ENCODE data around the gene TULP4. TPM values are rescaled to one million over a fixed set of nuclear protein-coding genes. Genes with fewer than 3 reads are reported as not detected.

The TULP4 gene
- polyA plus RNA-seq, 1 donor (not counting 4 experiments of a cell fraction or from before 2014, with no cell fraction given) = 13.1 TPM

GRCh38 chr6:158552796-158553138 lies 240.5 kb downstream of the TULP4 start:
- Histone ChIP-seq H3K9me1 (ENCODE audit: control insufficient read depth, extremely low read depth, insufficient read depth, low read length) (no peaks in the 10 kb centered on the region), H3K27ac (ENCODE audit: control insufficient read depth, insufficient read depth, low read length) (no peak overlapping the region), H3K27me3 (ENCODE audit: control insufficient read depth, extremely low read depth, insufficient read depth, low read length) (no peaks in the 10 kb centered on the region), H3K9ac (ENCODE audit: control insufficient read depth, extremely low read depth, insufficient read depth, low read length) (no peak overlapping the region), H3K4me2 (ENCODE audit: control insufficient read depth, extremely low read depth, insufficient read depth, low read depth, low read length) (no peak overlapping the region), H4K20me1 (ENCODE audit: control insufficient read depth, extremely low read depth, insufficient read depth, low read length) (no peaks in the 10 kb centered on the region), H3K9me3 (ENCODE audit: control insufficient read depth, low read depth, low read length) (no peaks in the 10 kb centered on the region), H2AFZ (ENCODE audit: control insufficient read depth, low read length) (no peak overlapping the region), H3K36me3 (ENCODE audit: control insufficient read depth in 2 of 2, extremely low read depth in 1 of 2, insufficient read depth in 2 of 2, low read length in 2 of 2) (no peaks in the 10 kb centered on the region), H3K4me1 (ENCODE audit: control insufficient read depth, extremely low read depth, insufficient read depth, low read length) (no peaks in the 10 kb centered on the region), H3K79me2 (ENCODE audit: control insufficient read depth, insufficient read depth, low read length) (no peaks in the 10 kb centered on the region), H3K4me3 (ENCODE audit: control insufficient read depth in 2 of 3, extremely low read depth in 1 of 3, insufficient read depth in 2 of 3, low read depth in 1 of 3, low read length in 3 of 3) (no peak overlapping the region)
- DNase-seq (ENCODE audit: low read depth, low spot score) (no peak), FAIRE-seq (no peak)
- dilution Hi-C loops (cut with MboI; ENCODE audit: extremely low pct_ligation_motif_present, low sequenced_read_pairs) = no loop called here
- TF ChIP-seq EZH2 (IDR thresholded peaks at IDR 0.05; ENCODE audit: low read length) (no peak), CTCF (optimal IDR thresholded peaks at IDR 0.05 in 1 of 3, IDR thresholded peaks at IDR 0.05 in 1 of 3, conservative IDR thresholded peaks at IDR 0.05 in 1 of 3; ENCODE audit: extremely low read depth in 1 of 3, insufficient read depth in 2 of 3, low read length in 3 of 3) (no peak)

GRCh38 chr6:158554611-158555361 lies 242.5 kb downstream of the TULP4 start:
- no peaks in the 10 kb centered on the region for H3K9me3 ChIP-seq (ENCODE audit: control insufficient read depth, low read depth, low read length)
- dilution Hi-C loops (cut with MboI; ENCODE audit: extremely low pct_ligation_motif_present, low sequenced_read_pairs) = no loop called here

More at GRCh38 chr6:158554611-158555361, 242.5 kb downstream of the TULP4 start:
- DNase-seq (ENCODE audit: low read depth, low spot score) (no peak), FAIRE-seq (no peak)
- H3K79me2 ChIP-seq (ENCODE audit: control insufficient read depth, insufficient read depth, low read length) = no peaks in the 10 kb centered on the region
- H3K4me2 ChIP-seq (ENCODE audit: control insufficient read depth, extremely low read depth, insufficient read depth, low read depth, low read length) = no peak overlapping the region
- no peaks in the 10 kb centered on the region for H4K20me1 ChIP-seq (ENCODE audit: control insufficient read depth, extremely low read depth, insufficient read depth, low read length)
- no peak overlapping the region for H2AFZ ChIP-seq (ENCODE audit: control insufficient read depth, low read length)
- no peaks in the 10 kb centered on the region for H3K36me3 ChIP-seq (ENCODE audit: control insufficient read depth in 2 of 2, extremely low read depth in 1 of 2, insufficient read depth in 2 of 2, low read length in 2 of 2)
- H3K4me3 ChIP-seq (ENCODE audit: control insufficient read depth in 2 of 3, extremely low read depth in 1 of 3, insufficient read depth in 2 of 3, low read depth in 1 of 3, low read length in 3 of 3) = no peak overlapping the region
- H3K27ac ChIP-seq (ENCODE audit: control insufficient read depth, insufficient read depth, low read length) = no peak overlapping the region
- H3K9me1 ChIP-seq (ENCODE audit: control insufficient read depth, extremely low read depth, insufficient read depth, low read length) = no peaks in the 10 kb centered on the region
- no peak overlapping the region for H3K9ac ChIP-seq (ENCODE audit: control insufficient read depth, extremely low read depth, insufficient read depth, low read length)
- TF ChIP-seq CTCF (optimal IDR thresholded peaks at IDR 0.05 in 1 of 3, IDR thresholded peaks at IDR 0.05 in 1 of 3, conservative IDR thresholded peaks at IDR 0.05 in 1 of 3; ENCODE audit: extremely low read depth in 1 of 3, insufficient read depth in 2 of 3, low read length in 3 of 3) (no peak), EZH2 (IDR thresholded peaks at IDR 0.05; ENCODE audit: low read length) (no peak)
- H3K4me1 ChIP-seq (ENCODE audit: control insufficient read depth, extremely low read depth, insufficient read depth, low read length) = peaks cover 5% of the 10 kb centered on the region
- no peaks in the 10 kb centered on the region for H3K27me3 ChIP-seq (ENCODE audit: control insufficient read depth, extremely low read depth, insufficient read depth, low read length)

All from keratinocyte (primary cell).